ENCODE results near the gene HSPB1. TPM values are rescaled to one million over a fixed set of nuclear protein-coding genes. Genes with fewer than 3 reads are reported as not detected.

HSPB1 gene
- total RNA-seq, 1 experiment from 2014 or later = 198 TPM

DNA sequence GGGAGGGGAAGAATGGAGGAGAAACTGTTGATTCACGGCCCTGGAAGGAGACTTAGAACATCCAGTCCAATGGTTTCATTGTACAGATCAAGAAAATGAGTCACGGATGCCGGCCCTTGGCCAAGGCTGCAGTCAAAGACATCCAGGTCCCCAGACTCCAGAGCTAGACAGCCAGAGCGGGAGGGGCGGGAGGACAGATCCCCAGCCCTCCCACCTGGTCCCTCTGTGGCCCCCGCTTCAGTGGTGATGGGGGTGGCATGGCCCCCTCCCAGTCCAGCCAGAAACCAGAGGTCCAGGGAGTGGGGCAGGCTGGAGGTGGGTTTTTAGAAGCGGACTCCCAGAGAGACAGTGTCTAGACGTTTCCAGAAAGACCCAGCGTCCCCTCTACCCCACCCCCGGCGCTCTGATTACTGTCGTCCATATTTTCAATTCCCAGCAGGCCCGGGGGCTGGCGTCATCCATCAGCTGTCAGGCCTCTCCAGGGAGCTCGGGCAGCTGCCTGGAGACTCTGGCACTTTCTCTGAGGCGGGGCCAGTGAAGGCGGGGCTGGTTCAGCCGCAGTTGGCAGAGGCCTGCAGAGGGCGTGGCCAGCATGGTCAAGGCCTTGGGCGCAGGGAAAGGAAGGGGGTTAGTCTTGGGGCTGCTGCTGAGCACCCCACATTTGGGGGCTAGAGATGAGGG, 8.0 kb upstream of the HSPB1 start:
- TF ChIP-seq, protein P1, sequence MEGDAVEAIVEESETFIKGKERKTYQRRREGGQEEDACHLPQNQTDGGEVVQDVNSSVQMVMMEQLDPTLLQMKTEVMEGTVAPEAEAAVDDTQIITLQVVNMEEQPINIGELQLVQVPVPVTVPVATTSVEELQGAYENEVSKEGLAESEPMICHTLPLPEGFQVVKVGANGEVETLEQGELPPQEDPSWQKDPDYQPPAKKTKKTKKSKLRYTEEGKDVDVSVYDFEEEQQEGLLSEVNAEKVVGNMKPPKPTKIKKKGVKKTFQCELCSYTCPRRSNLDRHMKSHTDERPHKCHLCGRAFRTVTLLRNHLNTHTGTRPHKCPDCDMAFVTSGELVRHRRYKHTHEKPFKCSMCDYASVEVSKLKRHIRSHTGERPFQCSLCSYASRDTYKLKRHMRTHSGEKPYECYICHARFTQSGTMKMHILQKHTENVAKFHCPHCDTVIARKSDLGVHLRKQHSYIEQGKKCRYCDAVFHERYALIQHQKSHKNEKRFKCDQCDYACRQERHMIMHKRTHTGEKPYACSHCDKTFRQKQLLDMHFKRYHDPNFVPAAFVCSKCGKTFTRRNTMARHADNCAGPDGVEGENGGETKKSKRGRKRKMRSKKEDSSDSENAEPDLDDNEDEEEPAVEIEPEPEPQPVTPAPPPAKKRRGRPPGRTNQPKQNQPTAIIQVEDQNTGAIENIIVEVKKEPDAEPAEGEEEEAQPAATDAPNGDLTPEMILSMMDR (IDR thresholded peaks at IDR 0.05; ENCODE audit: unreplicated experiment) = no peak
- TSS peak; percentile 72 for BruUV-seq (replicated peaks)
- H3K9me3 Mint-ChIP-seq (ENCODE audit: unreplicated experiment) = no peaks in the 10 kb centered on the region
- peaks cover 50% of the 10 kb centered on the region for H3K4me1 Mint-ChIP-seq (ENCODE audit: insufficient read depth, unreplicated experiment)
- ChIA-PET POLR2A (interaction anchor here (0.6 to 8.8 kb wide), 8 partner anchors 14 to 303 kb away, joined by 3 to 283 read pairs (median 6); partner anchors contain the start of genes HSPB1, MDH2 and STYXL1), CTCF (interaction anchor here (0.6 to 8.6 kb wide), 5 partner anchors 10 to 116 kb away, joined by 3 to 232 read pairs (median 6); no protein-coding TSS in a partner anchor)
- H3K27me3 Mint-ChIP-seq (ENCODE audit: insufficient read depth, unreplicated experiment) = no peaks in the 10 kb centered on the region
- DNase-seq (ENCODE audit: unreplicated experiment) = peak; percentile 97
- peak overlapping the region; percentile 78 for H3K4me3 Mint-ChIP-seq (ENCODE audit: unreplicated experiment)
- peak overlapping the region; percentile 95 for H3K27ac Mint-ChIP-seq (ENCODE audit: low read depth, unreplicated experiment)
- intact Hi-C loops (cut with micrococcal nuclease) = loop anchor here (1.0 kb wide), 1 partner anchor 12 kb away; no protein-coding TSS in a partner anchor
- peaks cover 5% of the 10 kb centered on the region for H3K36me3 Mint-ChIP-seq (ENCODE audit: insufficient read depth, unreplicated experiment)

DNA sequence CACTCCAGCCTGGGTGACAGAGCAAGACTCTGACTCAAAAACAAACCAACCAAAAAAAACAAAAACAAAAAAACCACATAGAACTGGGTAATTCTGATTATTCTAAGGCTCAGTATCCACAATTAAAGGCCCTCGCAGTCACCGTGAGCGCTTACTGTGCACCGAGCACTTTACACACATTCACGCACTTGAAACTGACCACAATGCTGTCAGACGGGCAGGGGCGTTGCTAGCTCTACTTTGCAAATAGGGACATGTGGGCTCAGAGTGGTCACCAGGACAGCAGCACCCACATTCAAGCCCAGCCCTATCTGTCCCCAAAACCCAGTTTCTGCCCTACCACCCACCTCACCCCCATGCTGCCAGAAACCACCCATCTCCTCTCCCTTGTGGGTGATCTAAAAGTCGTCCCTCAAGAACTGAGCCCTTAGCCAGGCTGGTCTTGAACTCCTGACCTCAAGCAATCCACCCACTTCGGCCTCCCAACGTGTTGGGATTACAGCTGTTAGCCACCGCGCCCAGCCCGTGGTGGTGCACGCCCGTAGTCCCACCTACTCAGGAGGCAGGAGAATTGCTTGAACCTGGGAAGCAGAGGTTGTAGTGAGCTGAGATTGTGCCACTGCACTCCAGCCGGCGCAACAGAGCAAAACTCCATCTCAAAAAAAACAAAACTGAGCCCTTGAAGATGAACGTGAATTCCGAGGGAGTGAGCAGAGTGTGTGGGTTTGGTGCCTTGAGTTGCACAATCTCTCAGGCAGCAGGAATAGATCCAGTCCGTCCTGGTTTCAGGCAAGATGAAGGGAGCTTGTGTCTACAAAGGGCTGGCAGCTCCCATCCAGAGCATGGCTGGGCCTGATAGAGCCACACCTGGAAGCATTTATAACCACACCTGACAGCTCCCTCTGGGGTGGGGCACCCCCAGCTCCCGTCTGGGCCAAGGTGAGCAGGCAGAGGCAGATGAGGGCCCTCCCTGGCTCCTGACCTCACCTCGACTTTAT, 5.4 kb upstream of the HSPB1 start:
- intact Hi-C loops (cut with micrococcal nuclease) = no loop called here
- DNase-seq (ENCODE audit: unreplicated experiment) = peak; percentile 98
- H3K27ac Mint-ChIP-seq (ENCODE audit: low read depth, unreplicated experiment) = peak overlapping the region; percentile 87
- no peaks in the 10 kb centered on the region for H3K9me3 Mint-ChIP-seq (ENCODE audit: unreplicated experiment)
- peaks cover 5% of the 10 kb centered on the region for H3K36me3 Mint-ChIP-seq (ENCODE audit: insufficient read depth, unreplicated experiment)
- no peaks in the 10 kb centered on the region for H3K27me3 Mint-ChIP-seq (ENCODE audit: insufficient read depth, unreplicated experiment)
- peak overlapping the region; percentile 53 for H3K4me3 Mint-ChIP-seq (ENCODE audit: unreplicated experiment)
- CTCF ChIA-PET = interaction anchor here (0.6 to 8.6 kb wide), 8 partner anchors 9 to 380 kb away, joined by 3 to 232 read pairs (median 4); no protein-coding TSS in a partner anchor
- H3K4me1 Mint-ChIP-seq (ENCODE audit: insufficient read depth, unreplicated experiment) = peaks cover 46% of the 10 kb centered on the region
- POLR2A ChIA-PET = interaction anchor here (0.5 to 8.8 kb wide), 12 partner anchors 11 to 382 kb away, joined by 3 to 283 read pairs (median 4); partner anchors contain the start of genes HSPB1, MDH2, POR and STYXL1
- TF ChIP-seq, protein P1 (IDR thresholded peaks at IDR 0.05; ENCODE audit: unreplicated experiment) = no peak
- BruUV-seq (replicated peaks) = no TSS peak

DNA sequence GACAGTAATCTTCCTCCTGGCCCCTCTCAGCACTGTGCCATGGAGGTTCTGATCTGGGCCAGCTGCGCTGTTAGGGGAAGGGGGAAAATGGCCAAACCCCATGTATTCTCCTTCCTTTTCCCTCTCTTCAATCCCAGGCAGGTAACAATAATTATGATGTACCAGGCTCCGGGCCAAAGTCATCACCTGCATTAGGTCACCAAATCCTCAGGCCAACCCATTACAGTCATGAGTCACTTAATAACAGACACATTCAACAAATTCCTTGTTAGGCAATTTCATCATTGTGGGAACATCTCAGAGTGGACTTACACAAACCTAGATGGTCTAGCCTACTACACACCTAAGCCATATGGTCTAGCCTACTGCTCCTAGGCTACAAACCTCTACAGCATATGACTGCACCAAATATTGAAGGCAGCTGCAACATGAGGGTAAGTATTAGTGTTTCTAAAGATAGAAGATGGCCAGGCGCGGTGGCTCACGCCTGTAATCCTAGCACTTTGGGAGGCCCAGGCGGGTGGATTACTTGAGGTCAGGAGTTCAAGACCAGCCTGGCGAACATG, 2.2 kb upstream of the HSPB1 start:
- peaks cover 35% of the 10 kb centered on the region for H3K4me1 Mint-ChIP-seq (ENCODE audit: insufficient read depth, unreplicated experiment)
- DNase-seq (ENCODE audit: unreplicated experiment) = peak; percentile 95
- peak overlapping the region; percentile 63 for H3K27ac Mint-ChIP-seq (ENCODE audit: low read depth, unreplicated experiment)
- H3K9me3 Mint-ChIP-seq (ENCODE audit: unreplicated experiment) = no peaks in the 10 kb centered on the region
- POLR2A ChIA-PET = interaction anchor here (0.6 to 1.0 kb wide), 3 partner anchors 9 to 14 kb away, joined by 3 to 5 read pairs (median 3); no protein-coding TSS in a partner anchor
- TF ChIP-seq, protein P1 (IDR thresholded peaks at IDR 0.05; ENCODE audit: unreplicated experiment) = no peak
- no peak overlapping the region for H3K4me3 Mint-ChIP-seq (ENCODE audit: unreplicated experiment)
- H3K27me3 Mint-ChIP-seq (ENCODE audit: insufficient read depth, unreplicated experiment) = no peaks in the 10 kb centered on the region
- peaks cover 28% of the 10 kb centered on the region for H3K36me3 Mint-ChIP-seq (ENCODE audit: insufficient read depth, unreplicated experiment)
- intact Hi-C loops (cut with micrococcal nuclease) = no loop called here
- no TSS peak for BruUV-seq (replicated peaks)
- CTCF ChIA-PET = interaction anchor here (0.6 to 1.5 kb wide), 3 partner anchors 9 to 36 kb away, joined by 3 to 6 read pairs (median 4); no protein-coding TSS in a partner anchor

All from MCF 10A (cell line).